SK-N-SH (cell line): ENCODE measurements around the gene SLAIN2.

Source experiments
- JUND ChIP-seq: IDR thresholded peaks from 2 replicates; pipeline ENCODE4 v1.4.0; 2012
- MXI1 ChIP-seq: IDR thresholded peaks from 2 replicates; pipeline ENCODE4 v1.6.1; 2012; ENCODE audit warnings: mild to moderate bottlenecking, low read depth, low read length, improper control_type of control experiment
- RAD21 ChIP-seq: IDR thresholded peaks from 2 replicates; pipeline ENCODE4 v1.6.1; 2012; ENCODE audit warnings: mild to moderate bottlenecking, low read length
- RCOR1 ChIP-seq: fragments of 150-350 bp; IDR thresholded peaks from 2 replicates; pipeline ENCODE4 v1.6.1; 2017; ENCODE audit warnings: antibody characterized with exemption, low read length
- RXRA ChIP-seq: IDR thresholded peaks from 2 replicates; pipeline ENCODE4 v1.4.0; 2012; ENCODE audit warnings: low read depth, mild to moderate bottlenecking, borderline replicate concordance
- SMC3 ChIP-seq: IDR thresholded peaks from 2 replicates; pipeline ENCODE4 v1.6.1; 2012; ENCODE audit warnings: low read depth, low read length, improper control_type of control experiment
- YY1 ChIP-seq: IDR thresholded peaks from 2 replicates; pipeline ENCODE4 v1.4.0; 2012; ENCODE audit warnings: low read depth, mild to moderate bottlenecking
- TF ChIP-seq, protein P1 (sequence below): fragments of 200-600 bp; sonication (generic); IDR thresholded peaks from 2 replicates; pipeline ENCODE4 v1.6.1; 2017; ENCODE audit warnings: antibody characterized with exemption, mild to moderate bottlenecking, moderate library complexity
- TF ChIP-seq, protein P2 (sequence below): IDR thresholded peaks from 2 replicates; pipeline ENCODE4 v1.6.1; 2012; ENCODE audit warnings: mild to moderate bottlenecking, low read depth, low read length, moderate library complexity
- TF ChIP-seq, protein P3 (sequence below): IDR thresholded peaks from 2 replicates; pipeline ENCODE4 v1.4.0; 2012; ENCODE audit warnings: low read depth, borderline replicate concordance

DNA sequence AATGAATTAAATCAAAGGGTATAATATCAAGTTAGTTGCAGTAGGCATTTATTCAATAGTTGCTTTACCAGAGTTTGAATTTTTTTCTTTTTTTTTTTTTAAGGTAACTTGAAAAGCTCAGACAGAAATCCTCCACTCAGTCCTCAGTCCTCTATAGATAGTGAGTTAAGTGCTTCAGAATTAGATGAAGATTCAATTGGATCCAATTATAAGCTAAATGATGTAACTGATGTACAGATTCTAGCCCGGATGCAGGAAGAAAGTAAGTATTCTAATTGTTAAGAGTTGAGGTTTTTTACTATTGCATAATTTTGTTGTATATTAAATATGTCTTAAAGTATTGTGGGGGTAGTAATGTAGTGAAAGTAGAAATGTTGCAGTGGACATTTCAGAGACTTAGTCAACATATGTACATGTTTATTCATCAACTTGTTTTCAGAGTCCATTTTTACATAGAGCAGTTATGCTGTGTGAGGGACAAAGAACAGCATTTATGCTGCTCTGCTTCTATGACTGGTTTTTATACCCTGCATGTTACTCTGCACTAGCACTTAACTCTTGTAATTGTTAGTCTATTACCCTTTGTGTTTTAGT, 38.4 kb downstream of the SLAIN2 start:
- TF ChIP-seq RCOR1 (no peak), YY1 (no peak), MXI1 (no peak), RXRA (no peak), SMC3 (no peak), JUND (no peak), RAD21 (no peak)
- TF ChIP-seq, protein P1, sequence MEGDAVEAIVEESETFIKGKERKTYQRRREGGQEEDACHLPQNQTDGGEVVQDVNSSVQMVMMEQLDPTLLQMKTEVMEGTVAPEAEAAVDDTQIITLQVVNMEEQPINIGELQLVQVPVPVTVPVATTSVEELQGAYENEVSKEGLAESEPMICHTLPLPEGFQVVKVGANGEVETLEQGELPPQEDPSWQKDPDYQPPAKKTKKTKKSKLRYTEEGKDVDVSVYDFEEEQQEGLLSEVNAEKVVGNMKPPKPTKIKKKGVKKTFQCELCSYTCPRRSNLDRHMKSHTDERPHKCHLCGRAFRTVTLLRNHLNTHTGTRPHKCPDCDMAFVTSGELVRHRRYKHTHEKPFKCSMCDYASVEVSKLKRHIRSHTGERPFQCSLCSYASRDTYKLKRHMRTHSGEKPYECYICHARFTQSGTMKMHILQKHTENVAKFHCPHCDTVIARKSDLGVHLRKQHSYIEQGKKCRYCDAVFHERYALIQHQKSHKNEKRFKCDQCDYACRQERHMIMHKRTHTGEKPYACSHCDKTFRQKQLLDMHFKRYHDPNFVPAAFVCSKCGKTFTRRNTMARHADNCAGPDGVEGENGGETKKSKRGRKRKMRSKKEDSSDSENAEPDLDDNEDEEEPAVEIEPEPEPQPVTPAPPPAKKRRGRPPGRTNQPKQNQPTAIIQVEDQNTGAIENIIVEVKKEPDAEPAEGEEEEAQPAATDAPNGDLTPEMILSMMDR = no peak
- TF ChIP-seq, protein P2, sequence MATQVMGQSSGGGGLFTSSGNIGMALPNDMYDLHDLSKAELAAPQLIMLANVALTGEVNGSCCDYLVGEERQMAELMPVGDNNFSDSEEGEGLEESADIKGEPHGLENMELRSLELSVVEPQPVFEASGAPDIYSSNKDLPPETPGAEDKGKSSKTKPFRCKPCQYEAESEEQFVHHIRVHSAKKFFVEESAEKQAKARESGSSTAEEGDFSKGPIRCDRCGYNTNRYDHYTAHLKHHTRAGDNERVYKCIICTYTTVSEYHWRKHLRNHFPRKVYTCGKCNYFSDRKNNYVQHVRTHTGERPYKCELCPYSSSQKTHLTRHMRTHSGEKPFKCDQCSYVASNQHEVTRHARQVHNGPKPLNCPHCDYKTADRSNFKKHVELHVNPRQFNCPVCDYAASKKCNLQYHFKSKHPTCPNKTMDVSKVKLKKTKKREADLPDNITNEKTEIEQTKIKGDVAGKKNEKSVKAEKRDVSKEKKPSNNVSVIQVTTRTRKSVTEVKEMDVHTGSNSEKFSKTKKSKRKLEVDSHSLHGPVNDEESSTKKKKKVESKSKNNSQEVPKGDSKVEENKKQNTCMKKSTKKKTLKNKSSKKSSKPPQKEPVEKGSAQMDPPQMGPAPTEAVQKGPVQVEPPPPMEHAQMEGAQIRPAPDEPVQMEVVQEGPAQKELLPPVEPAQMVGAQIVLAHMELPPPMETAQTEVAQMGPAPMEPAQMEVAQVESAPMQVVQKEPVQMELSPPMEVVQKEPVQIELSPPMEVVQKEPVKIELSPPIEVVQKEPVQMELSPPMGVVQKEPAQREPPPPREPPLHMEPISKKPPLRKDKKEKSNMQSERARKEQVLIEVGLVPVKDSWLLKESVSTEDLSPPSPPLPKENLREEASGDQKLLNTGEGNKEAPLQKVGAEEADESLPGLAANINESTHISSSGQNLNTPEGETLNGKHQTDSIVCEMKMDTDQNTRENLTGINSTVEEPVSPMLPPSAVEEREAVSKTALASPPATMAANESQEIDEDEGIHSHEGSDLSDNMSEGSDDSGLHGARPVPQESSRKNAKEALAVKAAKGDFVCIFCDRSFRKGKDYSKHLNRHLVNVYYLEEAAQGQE = no peak
- TF ChIP-seq, protein P3, sequence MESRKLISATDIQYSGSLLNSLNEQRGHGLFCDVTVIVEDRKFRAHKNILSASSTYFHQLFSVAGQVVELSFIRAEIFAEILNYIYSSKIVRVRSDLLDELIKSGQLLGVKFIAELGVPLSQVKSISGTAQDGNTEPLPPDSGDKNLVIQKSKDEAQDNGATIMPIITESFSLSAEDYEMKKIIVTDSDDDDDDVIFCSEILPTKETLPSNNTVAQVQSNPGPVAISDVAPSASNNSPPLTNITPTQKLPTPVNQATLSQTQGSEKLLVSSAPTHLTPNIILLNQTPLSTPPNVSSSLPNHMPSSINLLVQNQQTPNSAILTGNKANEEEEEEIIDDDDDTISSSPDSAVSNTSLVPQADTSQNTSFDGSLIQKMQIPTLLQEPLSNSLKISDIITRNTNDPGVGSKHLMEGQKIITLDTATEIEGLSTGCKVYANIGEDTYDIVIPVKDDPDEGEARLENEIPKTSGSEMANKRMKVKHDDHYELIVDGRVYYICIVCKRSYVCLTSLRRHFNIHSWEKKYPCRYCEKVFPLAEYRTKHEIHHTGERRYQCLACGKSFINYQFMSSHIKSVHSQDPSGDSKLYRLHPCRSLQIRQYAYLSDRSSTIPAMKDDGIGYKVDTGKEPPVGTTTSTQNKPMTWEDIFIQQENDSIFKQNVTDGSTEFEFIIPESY = no peak
